K562 (cell line): ENCODE data around the gene MALAT1. TPM values are rescaled to one million over a fixed set of nuclear protein-coding genes. Genes with fewer than 3 reads are reported as not detected.

Experiments used
- ADNP ChIP-seq: fragments of 200-800 bp; sonication (Bioruptor generic); IDR thresholded peaks from 2 replicates; pipeline ENCODE4 v1.6.1; 2016; ENCODE audit warnings: missing genetic modification characterization, missing compliant biosample characterization
- BMI1 ChIP-seq: fragments of 150-350 bp; IDR thresholded peaks from 2 replicates; pipeline ENCODE4 v1.6.1; 2014; ENCODE audit warnings: low read length
- CBFA2T3 ChIP-seq: fragments of 450-650 bp; IDR thresholded peaks from 2 replicates; pipeline ENCODE4 v1.6.1; 2017
- CEBPG ChIP-seq, 3 experiments: fragments of 200-800 bp in 1 of 3; sonication (Bioruptor generic) in 1 of 3; sonication (generic) in 1 of 3; formaldehyde crosslinking in 1 of 3; IDR thresholded peaks in 2 of 3; conservative IDR thresholded peaks in 1 of 3; 2 replicates each; pipeline versions ENCODE4 v1.6.1 to v1.8.0; 2016 to 2022; ENCODE audit warnings: missing compliant biosample characterization in 2 of 3, missing genetic modification characterization in 2 of 3, mild to moderate bottlenecking in 1 of 3, missing genetic modification reagents in 1 of 3
- CXXC5 ChIP-seq: fragments of 250-450 bp; sonication (Bioruptor Pico); IDR thresholded peaks from 2 replicates; pipeline ENCODE4 v1.8.0; 2022; ENCODE audit warnings: inconsistent platforms, mild to moderate bottlenecking, moderate library complexity
- EGR1 ChIP-seq: fragments of 450-650 bp; conservative IDR thresholded peaks from 2 replicates; pipeline ENCODE4 v1.6.1; 2017; ENCODE audit warnings: mild to moderate bottlenecking
- ETV5 ChIP-seq: sonication (generic); formaldehyde crosslinking; IDR thresholded peaks from 2 replicates; pipeline ENCODE4 v1.4.0; 2020; ENCODE audit warnings: low read depth, mild to moderate bottlenecking, missing genetic modification reagents
- GTF3C2 ChIP-seq: IDR thresholded peaks from 3 replicates; pipeline ENCODE4 v1.6.1; 2011; ENCODE audit warnings: borderline replicate concordance, mild to moderate bottlenecking, moderate library complexity; ENCODE audit not compliant: insufficient read length; ENCODE audit errors: extremely low read depth
- MCM5 ChIP-seq: fragments of 450-650 bp; IDR thresholded peaks from 2 replicates; pipeline ENCODE4 v1.6.1; 2016; ENCODE audit warnings: low read depth
- NCOA1 ChIP-seq: fragments of 450-650 bp; IDR thresholded peaks from 2 replicates; pipeline ENCODE4 v1.6.1; 2016; ENCODE audit warnings: low read depth
- NFIC ChIP-seq: fragments of 450-650 bp; IDR thresholded peaks from 2 replicates; pipeline ENCODE4 v1.6.1; 2017; ENCODE audit warnings: mild to moderate bottlenecking, inconsistent platforms
- NR4A1 ChIP-seq, 2 experiments: fragments of 250-450 bp in 1 of 2; fragments of 450-650 bp in 1 of 2; sonication (Bioruptor Pico) in 1 of 2; IDR thresholded peaks; 2 replicates each; pipeline versions ENCODE4 v1.4.0 to v1.6.1; 2016 to 2020; ENCODE audit warnings: mild to moderate bottlenecking in 2 of 2, missing compliant biosample characterization in 1 of 2, missing genetic modification characterization in 1 of 2, moderate library complexity in 1 of 2
- POLR2G ChIP-seq: fragments of 200-400 bp; formaldehyde crosslinking; IDR thresholded peaks from 2 replicates; pipeline ENCODE4 v1.6.1; 2017; ENCODE audit warnings: low read depth, mild to moderate bottlenecking, antibody characterized with exemption, low read length, moderate library complexity
- PPARD ChIP-seq: fragments of 250-450 bp; sonication (Bioruptor Pico); IDR thresholded peaks from 2 replicates; pipeline ENCODE4 v1.8.0; 2022; ENCODE audit warnings: inconsistent platforms, mild to moderate bottlenecking, moderate library complexity
- RNF2 ChIP-seq: sonication (generic); IDR thresholded peaks from 2 replicates; pipeline ENCODE4 v1.6.1; 2016
- SLC30A9 ChIP-seq: fragments of 250-450 bp; sonication (Bioruptor Pico); IDR thresholded peaks from 2 replicates; pipeline ENCODE4 v1.8.0; 2022; ENCODE audit warnings: mild to moderate bottlenecking, moderate library complexity
- SOX6 ChIP-seq: fragments of 450-650 bp; IDR thresholded peaks from 2 replicates; pipeline ENCODE4 v1.6.1; 2014; ENCODE audit warnings: mild to moderate bottlenecking
- SREBF1 ChIP-seq: fragments of 150-350 bp; IDR thresholded peaks from 2 replicates; pipeline ENCODE4 v1.6.1; 2014; ENCODE audit warnings: antibody characterized with exemption, low read depth, low read length, borderline replicate concordance
- SREBF2 ChIP-seq: sonication (generic); formaldehyde crosslinking; IDR thresholded peaks from 2 replicates; pipeline ENCODE4 v1.4.0; 2020; ENCODE audit warnings: mild to moderate bottlenecking, missing genetic modification reagents
- SUPT5H ChIP-seq: fragments of 450-650 bp; IDR thresholded peaks from 2 replicates; pipeline ENCODE4 v1.6.1; 2016
- TCF3 ChIP-seq: sonication (generic); formaldehyde crosslinking; IDR thresholded peaks from 2 replicates; pipeline ENCODE4 v1.4.0; 2020; ENCODE audit warnings: mild to moderate bottlenecking, missing genetic modification reagents
- TFE3 ChIP-seq: fragments of 450-650 bp; formaldehyde crosslinking; IDR thresholded peaks from 2 replicates; pipeline ENCODE4 v1.4.0; 2020; ENCODE audit warnings: mild to moderate bottlenecking, mixed read lengths
- XRCC3 ChIP-seq: fragments of 450-650 bp; IDR thresholded peaks from 2 replicates; pipeline ENCODE4 v1.6.1; 2017; ENCODE audit warnings: mild to moderate bottlenecking, moderate library complexity
- ZNF217 ChIP-seq: sonication (generic); formaldehyde crosslinking; IDR thresholded peaks from 2 replicates; pipeline ENCODE4 v1.8.0; 2022; ENCODE audit warnings: mild to moderate bottlenecking, missing genetic modification reagents
- ZNF445 ChIP-seq: fragments of 250-450 bp; sonication (Bioruptor Pico); IDR thresholded peaks from 2 replicates; pipeline ENCODE4 v1.4.0; 2020; ENCODE audit warnings: low read depth, mild to moderate bottlenecking, moderate library complexity
- ZNF79 ChIP-seq: fragments of 250-450 bp; sonication (Bioruptor Pico); IDR thresholded peaks from 2 replicates; pipeline ENCODE4 v1.4.0; 2020; ENCODE audit warnings: low read depth, mild to moderate bottlenecking, moderate library complexity
- ZSCAN32 ChIP-seq: fragments of 450-650 bp; formaldehyde crosslinking; IDR thresholded peaks from 2 replicates; pipeline ENCODE4 v1.4.0; 2020; ENCODE audit warnings: mild to moderate bottlenecking, moderate library complexity
- polyA plus RNA-seq, 8 experiments: library from polyadenylated mRNA; depleted of rRNA in 4 of 8; stranded (reverse) in 5 of 8; unstranded in 3 of 8; fragments of >200 nt; fragmentation: Nextera tagmentation in 2 of 8; fragmentation: Illumina TruSeq in 1 of 8; extraction: Ambion mirVana in 2 of 8; extraction: Trizol in 1 of 8; gene quantifications; 2 replicates each; pipeline versions ENCODE4 v1.2.1 to v1.2.3, GENCODE V29; 2011 to 2014; ENCODE audit warnings: inconsistent platforms in 1 of 8, missing spikeins in 1 of 8
- total RNA-seq, 7 experiments: library from RNA; depleted of rRNA in 6 of 7; stranded (reverse); fragments of >200 nt in 6 of 7; fragmentation: Illumina TruSeq in 2 of 7; extraction: Trizol in 2 of 7; gene quantifications; 2 replicates each; pipeline versions ENCODE4 v1.2.1 to v1.2.3, GENCODE V29; 2011 to 2021; ENCODE audit warnings: low replicate concordance in 1 of 7

Gene MALAT1
- total and polyA plus RNA-seq, 9 of the 15 experiments (the other 6 are each of a cell fraction or from before 2014, with no cell fraction given): 363 to 8,715 (median 2,351) TPM

GRCh38 chr11:65487467-65488272 lies 11.2 kb upstream of the MALAT1 start (continued):
- no peak for TF ChIP-seq SOX6
- TF ChIP-seq XRCC3: no peak
- TF ChIP-seq CXXC5 (CRISPR knock-in tag): no peak
- no peak for TF ChIP-seq TCF3 (CRISPR knock-in tag)
- TF ChIP-seq NCOA1: no peak
- no peak for TF ChIP-seq ZSCAN32
- no peak for TF ChIP-seq ZNF79 (CRISPR knock-in tag)
- no peak for TF ChIP-seq SLC30A9
- no peak for TF ChIP-seq MCM5
- peak; percentile 77; the same call in 1 of the 2 replicates for TF ChIP-seq SREBF1
- peak; percentile 90 for TF ChIP-seq BMI1
- no peak for TF ChIP-seq ETV5 (CRISPR knock-in tag)
- no peak for TF ChIP-seq RNF2
- TF ChIP-seq SREBF2: no peak
- no peak for TF ChIP-seq ADNP
- no peak for TF ChIP-seq ZNF445 (CRISPR knock-in tag)
- TF ChIP-seq NR4A1 (CRISPR knock-in tag; IDR thresholded peaks at IDR 0.05): no peak
- no peak for TF ChIP-seq NR4A1 (tag; IDR thresholded peaks at IDR 0.05)
- TF ChIP-seq GTF3C2: no peak
- no peak for TF ChIP-seq POLR2G
- no peak for TF ChIP-seq PPARD (CRISPR knock-in tag)
- TF ChIP-seq TFE3 (CRISPR knock-in tag): peak; percentile 93
- TF ChIP-seq CBFA2T3: no peak
- TF ChIP-seq CEBPG (CRISPR knock-in tag; IDR thresholded peaks at IDR 0.05): peak; percentile 99
- TF ChIP-seq CEBPG (tag; conservative IDR thresholded peaks at IDR 0.05 in 1 of 2, IDR thresholded peaks at IDR 0.05 in 1 of 2): peak; percentile 94 to 97
- no peak for TF ChIP-seq EGR1
- TF ChIP-seq SUPT5H: no peak
- TF ChIP-seq ZNF217 (CRISPR knock-in tag): no peak
- no peak for TF ChIP-seq NFIC
